ENCODE results near the gene GALNT11.
"Not testable (repeated sequence)": the region's sequence is repeated elsewhere in the genome, so short reads cannot be mapped to it uniquely, and the experiment has no call there.

The GALNT11 gene

GRCh38 chr7:152035817-152036216 lies 10.3 kb downstream of the GALNT11 start:
- peak overlapping the region; percentile 69 for H3K4me3 Mint-ChIP-seq
- H3K27ac Mint-ChIP-seq = no peak overlapping the region
- H3K9me3 Mint-ChIP-seq = peaks cover 66% of the 10 kb centered on the region
- DNase-seq = no peak
- TF ChIP-seq, protein P1, sequence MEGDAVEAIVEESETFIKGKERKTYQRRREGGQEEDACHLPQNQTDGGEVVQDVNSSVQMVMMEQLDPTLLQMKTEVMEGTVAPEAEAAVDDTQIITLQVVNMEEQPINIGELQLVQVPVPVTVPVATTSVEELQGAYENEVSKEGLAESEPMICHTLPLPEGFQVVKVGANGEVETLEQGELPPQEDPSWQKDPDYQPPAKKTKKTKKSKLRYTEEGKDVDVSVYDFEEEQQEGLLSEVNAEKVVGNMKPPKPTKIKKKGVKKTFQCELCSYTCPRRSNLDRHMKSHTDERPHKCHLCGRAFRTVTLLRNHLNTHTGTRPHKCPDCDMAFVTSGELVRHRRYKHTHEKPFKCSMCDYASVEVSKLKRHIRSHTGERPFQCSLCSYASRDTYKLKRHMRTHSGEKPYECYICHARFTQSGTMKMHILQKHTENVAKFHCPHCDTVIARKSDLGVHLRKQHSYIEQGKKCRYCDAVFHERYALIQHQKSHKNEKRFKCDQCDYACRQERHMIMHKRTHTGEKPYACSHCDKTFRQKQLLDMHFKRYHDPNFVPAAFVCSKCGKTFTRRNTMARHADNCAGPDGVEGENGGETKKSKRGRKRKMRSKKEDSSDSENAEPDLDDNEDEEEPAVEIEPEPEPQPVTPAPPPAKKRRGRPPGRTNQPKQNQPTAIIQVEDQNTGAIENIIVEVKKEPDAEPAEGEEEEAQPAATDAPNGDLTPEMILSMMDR (IDR thresholded peaks at IDR 0.05) = no peak
- H3K4me1 Mint-ChIP-seq = peaks cover 19% of the 10 kb centered on the region
- peaks cover 75% of the 10 kb centered on the region for H3K36me3 Mint-ChIP-seq (ENCODE audit: low read depth)
- H3K27me3 Mint-ChIP-seq (ENCODE audit: low read depth, poor library complexity) = peaks cover 13% of the 10 kb centered on the region

- DNase-seq, H3K4me3 Mint-ChIP-seq, H3K27ac Mint-ChIP-seq: not testable (repeated sequence)
- Mint-ChIP-seq H3K27me3 (ENCODE audit: low read depth, poor library complexity) (peaks cover 13% of the 10 kb centered on the region), H3K4me1 (peaks cover 19% of the 10 kb centered on the region), H3K36me3 (ENCODE audit: low read depth) (peaks cover 81% of the 10 kb centered on the region), H3K9me3 (peaks cover 82% of the 10 kb centered on the region)
Observed at GRCh38 chr7:152038410-152038809, 12.9 kb downstream of the GALNT11 start.

GRCh38 chr7:152043086-152043485 lies 17.6 kb downstream of the GALNT11 start:
- not testable (repeated sequence) for DNase-seq
- H3K9me3 Mint-ChIP-seq = peaks cover 89% of the 10 kb centered on the region

GRCh38 chr7:152044909-152045308 lies 19.4 kb downstream of the GALNT11 start:
- not testable (repeated sequence) for H3K4me1 Mint-ChIP-seq; H3K4me3 Mint-ChIP-seq; H3K27me3 Mint-ChIP-seq (ENCODE audit: low read depth, poor library complexity); H3K27ac Mint-ChIP-seq; DNase-seq
- Mint-ChIP-seq H3K9me3 (peaks cover 84% of the 10 kb centered on the region), H3K36me3 (ENCODE audit: low read depth) (peaks cover 80% of the 10 kb centered on the region)

More at GRCh38 chr7:152043086-152043485, 17.6 kb downstream of the GALNT11 start:
- peaks cover 82% of the 10 kb centered on the region for H3K36me3 Mint-ChIP-seq (ENCODE audit: low read depth)
- not testable (repeated sequence) for H3K4me3 Mint-ChIP-seq; H3K27ac Mint-ChIP-seq; H3K27me3 Mint-ChIP-seq (ENCODE audit: low read depth, poor library complexity); H3K4me1 Mint-ChIP-seq

- Mint-ChIP-seq H3K27ac (no peak overlapping the region), H3K27me3 (ENCODE audit: low read depth, poor library complexity) (no peaks in the 10 kb centered on the region), H3K4me3 (no peak overlapping the region), H3K36me3 (ENCODE audit: low read depth) (peaks cover 65% of the 10 kb centered on the region), H3K4me1 (peaks cover 7% of the 10 kb centered on the region), H3K9me3 (peaks cover 68% of the 10 kb centered on the region)
- TF ChIP-seq, protein P1 (IDR thresholded peaks at IDR 0.05) = no peak
- DNase-seq = no peak
Observed at GRCh38 chr7:152046531-152046930, 21.1 kb downstream of the GALNT11 start.

GRCh38 chr7:152048051-152048450 lies 22.6 kb downstream of the GALNT11 start:
- H3K36me3 Mint-ChIP-seq (ENCODE audit: low read depth) = peaks cover 57% of the 10 kb centered on the region
- no peaks in the 10 kb centered on the region for H3K27me3 Mint-ChIP-seq (ENCODE audit: low read depth, poor library complexity)
- no peak overlapping the region for H3K4me3 Mint-ChIP-seq
- no peak overlapping the region for H3K27ac Mint-ChIP-seq
- DNase-seq = no peak
- H3K4me1 Mint-ChIP-seq = peaks cover 15% of the 10 kb centered on the region
- TF ChIP-seq, protein P1 (IDR thresholded peaks at IDR 0.05) = no peak
- peaks cover 59% of the 10 kb centered on the region for H3K9me3 Mint-ChIP-seq

DNA sequence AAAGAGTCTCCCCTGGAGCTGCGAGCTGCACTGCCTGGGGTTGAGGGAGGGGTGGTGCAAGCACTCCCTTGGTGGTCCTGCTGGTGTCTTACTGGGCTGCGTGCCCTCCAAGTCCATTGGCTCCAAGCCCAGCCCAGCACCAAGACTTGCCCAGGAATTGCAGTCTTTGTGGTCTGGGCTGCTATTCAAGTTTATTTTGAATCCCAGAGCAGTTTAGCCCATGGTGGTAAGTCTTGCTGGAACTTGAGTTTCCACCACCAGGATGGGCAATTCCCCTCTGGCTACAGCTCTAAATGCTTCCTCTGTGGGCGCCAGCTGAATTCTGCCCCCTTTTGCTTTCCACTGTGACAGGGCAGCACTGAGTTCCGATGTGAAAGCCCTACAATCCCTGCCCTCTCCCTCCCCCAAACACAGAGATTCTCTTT lies 25.1 kb downstream of the GALNT11 start:
- TF ChIP-seq, protein P1 (IDR thresholded peaks at IDR 0.05) = no peak
- H3K9me3 Mint-ChIP-seq = peaks cover 35% of the 10 kb centered on the region
- peaks cover 34% of the 10 kb centered on the region for H3K36me3 Mint-ChIP-seq (ENCODE audit: low read depth)
- no peaks in the 10 kb centered on the region for H3K27me3 Mint-ChIP-seq (ENCODE audit: low read depth, poor library complexity)
- H3K4me1 Mint-ChIP-seq = peaks cover 35% of the 10 kb centered on the region
- no peak overlapping the region for H3K27ac Mint-ChIP-seq
- no peak overlapping the region for H3K4me3 Mint-ChIP-seq
- DNase-seq = no peak
